ENCODE measurements around the gene ATP10A.

The ATP10A gene

DNA sequence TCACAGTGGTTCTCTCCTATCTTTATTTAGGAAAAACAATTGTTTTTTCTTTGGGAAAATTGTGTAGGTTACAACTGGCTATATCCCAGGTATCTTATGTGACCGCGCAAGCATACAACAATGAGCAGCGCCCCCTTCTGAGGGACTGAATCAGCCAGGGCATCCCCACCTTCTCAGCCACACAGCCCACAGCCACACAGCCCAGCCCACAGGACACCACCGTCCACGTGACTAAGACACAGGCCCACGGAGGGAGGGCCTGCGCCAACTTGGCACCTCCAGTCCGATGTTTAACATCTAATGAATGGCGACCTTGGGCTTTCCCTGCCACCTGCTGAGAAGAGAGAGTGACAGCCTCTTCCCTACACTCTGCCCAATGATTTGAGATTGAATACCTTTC is 68.1 kb downstream of the ATP10A start:
- H3K4me3 ChIP-seq (ENCODE audit: low read depth, low read length): no peak overlapping the region
- in situ Hi-C loops (cut with HindIII; ENCODE audit: low sequenced_read_pairs): no loop called here
- DNase-seq (ENCODE audit: low read depth): no peak
- TF ChIP-seq, protein P1, sequence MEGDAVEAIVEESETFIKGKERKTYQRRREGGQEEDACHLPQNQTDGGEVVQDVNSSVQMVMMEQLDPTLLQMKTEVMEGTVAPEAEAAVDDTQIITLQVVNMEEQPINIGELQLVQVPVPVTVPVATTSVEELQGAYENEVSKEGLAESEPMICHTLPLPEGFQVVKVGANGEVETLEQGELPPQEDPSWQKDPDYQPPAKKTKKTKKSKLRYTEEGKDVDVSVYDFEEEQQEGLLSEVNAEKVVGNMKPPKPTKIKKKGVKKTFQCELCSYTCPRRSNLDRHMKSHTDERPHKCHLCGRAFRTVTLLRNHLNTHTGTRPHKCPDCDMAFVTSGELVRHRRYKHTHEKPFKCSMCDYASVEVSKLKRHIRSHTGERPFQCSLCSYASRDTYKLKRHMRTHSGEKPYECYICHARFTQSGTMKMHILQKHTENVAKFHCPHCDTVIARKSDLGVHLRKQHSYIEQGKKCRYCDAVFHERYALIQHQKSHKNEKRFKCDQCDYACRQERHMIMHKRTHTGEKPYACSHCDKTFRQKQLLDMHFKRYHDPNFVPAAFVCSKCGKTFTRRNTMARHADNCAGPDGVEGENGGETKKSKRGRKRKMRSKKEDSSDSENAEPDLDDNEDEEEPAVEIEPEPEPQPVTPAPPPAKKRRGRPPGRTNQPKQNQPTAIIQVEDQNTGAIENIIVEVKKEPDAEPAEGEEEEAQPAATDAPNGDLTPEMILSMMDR (IDR thresholded peaks at IDR 0.05; ENCODE audit: low read depth, low read length, missing control alignments): no peak

DNA sequence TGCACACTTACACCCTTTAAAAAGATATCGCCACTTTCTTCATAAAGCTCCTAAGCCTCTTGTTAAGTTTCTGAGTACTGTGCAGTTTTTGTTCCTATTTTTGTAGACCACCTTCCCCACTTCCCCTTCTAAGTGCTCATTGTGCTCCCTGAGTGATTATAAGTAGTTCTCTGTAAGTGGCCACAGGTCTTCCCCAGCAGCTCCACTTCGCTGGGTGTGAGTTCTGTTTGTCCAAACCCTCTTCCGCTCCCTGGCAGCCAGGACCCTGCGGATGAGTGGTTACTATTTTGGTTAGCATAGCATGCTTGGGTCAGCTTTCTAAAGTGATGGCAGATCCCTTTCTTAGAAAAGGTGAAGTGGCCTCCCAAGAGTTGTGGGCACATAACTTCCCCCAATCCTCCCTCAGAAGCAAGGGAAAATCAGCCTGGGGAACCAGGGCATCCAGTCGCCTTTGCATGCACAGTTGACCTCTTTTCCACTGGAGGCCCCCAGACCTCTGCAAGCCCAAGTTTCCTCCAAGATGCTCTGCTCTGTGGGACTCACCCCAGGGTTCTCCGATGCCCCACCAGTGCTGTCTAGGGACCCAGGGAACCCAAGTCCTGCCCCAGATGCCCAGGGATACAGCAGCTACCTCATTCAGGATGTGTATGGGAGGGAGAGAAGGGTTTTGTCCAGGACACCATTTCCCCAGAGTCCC is 69.6 kb downstream of the ATP10A start:
- no peak overlapping the region for H3K4me3 ChIP-seq (ENCODE audit: low read depth, low read length)
- TF ChIP-seq, protein P1 (IDR thresholded peaks at IDR 0.05; ENCODE audit: low read depth, low read length, missing control alignments): no peak
- DNase-seq (ENCODE audit: low read depth): no peak
- in situ Hi-C loops (cut with HindIII; ENCODE audit: low sequenced_read_pairs): no loop called here

DNA sequence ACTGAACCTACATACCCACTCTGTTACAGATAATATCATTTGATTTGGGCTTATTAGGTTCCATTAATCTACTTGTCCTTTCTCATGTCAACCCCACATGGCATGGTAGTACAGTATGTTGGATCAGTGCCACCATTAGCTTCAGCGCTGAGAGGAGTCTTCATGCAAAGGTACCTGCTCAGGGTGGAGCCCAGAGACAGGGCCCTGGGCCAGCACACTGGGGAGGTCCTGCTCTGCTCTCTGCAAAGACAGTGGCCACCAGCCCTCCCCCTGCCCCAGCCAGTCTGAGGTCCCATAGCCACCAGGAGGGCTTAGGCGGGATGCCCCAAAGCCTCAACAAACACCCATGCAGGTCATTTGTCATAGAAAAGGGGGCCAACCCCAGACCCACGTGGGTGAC is 71.0 kb downstream of the ATP10A start:
- TF ChIP-seq, protein P1 (IDR thresholded peaks at IDR 0.05; ENCODE audit: low read depth, low read length, missing control alignments): no peak
- in situ Hi-C loops (cut with HindIII; ENCODE audit: low sequenced_read_pairs): no loop called here
- H3K4me3 ChIP-seq (ENCODE audit: low read depth, low read length): no peak overlapping the region
- no peak for DNase-seq (ENCODE audit: low read depth)

- TF ChIP-seq, protein P1 (IDR thresholded peaks at IDR 0.05; ENCODE audit: low read depth, low read length, missing control alignments): no peak
- no peak for DNase-seq (ENCODE audit: low read depth)
- H3K4me3 ChIP-seq (ENCODE audit: low read depth, low read length): no peak overlapping the region
- in situ Hi-C loops (cut with HindIII; ENCODE audit: low sequenced_read_pairs): no loop called here
Observed at GRCh38 chr15:25790000-25790660, 73.0 kb downstream of the ATP10A start.

- no peak overlapping the region for H3K4me3 ChIP-seq (ENCODE audit: low read depth, low read length)
- DNase-seq (ENCODE audit: low read depth): no peak
- TF ChIP-seq, protein P1 (IDR thresholded peaks at IDR 0.05; ENCODE audit: low read depth, low read length, missing control alignments): no peak
- in situ Hi-C loops (cut with HindIII; ENCODE audit: low sequenced_read_pairs): no loop called here
Observed at GRCh38 chr15:25789616-25789999, 73.5 kb downstream of the ATP10A start.

DNA sequence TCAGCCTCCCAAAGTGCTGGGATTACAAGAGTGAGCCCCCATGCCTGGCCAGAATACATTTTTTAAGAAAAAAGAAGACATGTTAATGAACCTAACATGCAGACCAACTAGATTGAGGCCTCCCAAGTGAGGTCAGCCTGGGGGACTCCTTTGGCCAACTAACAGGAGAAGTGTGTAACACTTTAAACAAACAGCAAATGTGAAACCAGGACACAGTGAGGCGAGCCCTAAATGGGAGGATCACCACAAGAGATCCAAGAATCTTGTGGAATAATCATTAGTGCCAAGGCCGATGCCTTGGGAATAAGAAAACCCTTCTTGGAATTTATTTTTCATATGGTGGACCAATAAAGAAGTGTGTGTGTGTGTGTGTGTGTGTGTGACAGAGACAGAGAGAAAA is 73.9 kb downstream of the ATP10A start:
- TF ChIP-seq, protein P1 (IDR thresholded peaks at IDR 0.05; ENCODE audit: low read depth, low read length, missing control alignments): no peak
- in situ Hi-C loops (cut with HindIII; ENCODE audit: low sequenced_read_pairs): no loop called here
- H3K4me3 ChIP-seq (ENCODE audit: low read depth, low read length): no peak overlapping the region
- no peak for DNase-seq (ENCODE audit: low read depth)
